GM11168 (cell line): ENCODE results near the gene CEP128.

Source experiments
- in situ Hi-C: fragments of 300-500 bp; cut with MboI; formaldehyde crosslinking; loops from one replicate; pipeline ENCODE4 v1.12.0; 2022; ENCODE audit warnings: low sequenced_read_pairs; ENCODE audit not compliant: unreplicated experiment

The CEP128 gene

DNA sequence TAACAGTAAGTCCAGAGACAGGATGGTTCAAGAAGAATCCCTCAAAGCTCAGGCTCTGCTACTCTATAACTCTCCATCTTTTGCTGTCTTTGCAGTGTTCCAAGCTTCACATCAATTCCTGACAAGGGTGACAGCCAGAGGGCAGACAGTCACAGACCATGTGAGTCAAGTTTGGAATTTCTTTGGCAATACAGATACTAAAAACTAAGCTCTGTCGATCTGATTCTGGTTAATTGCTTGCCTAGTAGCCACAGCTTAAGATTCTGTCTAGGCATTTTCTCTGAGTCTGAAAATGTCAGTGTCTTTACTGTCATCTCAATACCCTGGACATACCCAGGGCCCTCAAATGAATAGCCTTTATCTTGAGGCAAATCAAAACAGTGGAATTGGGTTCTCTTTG is 153.7 kb downstream of the CEP128 start:
- in situ Hi-C loops, result no loop called here

DNA sequence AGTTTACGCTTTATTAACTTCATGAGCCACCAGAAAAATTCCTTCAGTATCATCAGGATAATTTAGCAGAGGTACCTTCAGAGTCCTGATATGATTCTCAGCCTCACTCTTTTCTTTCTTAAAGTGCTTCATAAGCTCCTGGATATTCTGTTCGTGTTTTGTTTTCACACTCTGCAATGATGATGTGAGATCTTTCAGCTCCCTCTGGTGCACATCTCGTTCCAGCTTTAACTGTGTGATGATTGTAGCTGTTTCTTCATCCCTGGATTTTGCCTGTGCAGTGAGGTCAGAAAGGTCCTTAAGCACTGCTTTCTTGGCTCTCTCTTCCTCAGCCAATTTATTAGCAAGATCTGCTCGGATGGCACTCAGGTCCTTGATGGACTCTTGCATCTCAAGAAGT is 156.7 kb downstream of the CEP128 start:
- in situ Hi-C loops, result no loop called here

DNA sequence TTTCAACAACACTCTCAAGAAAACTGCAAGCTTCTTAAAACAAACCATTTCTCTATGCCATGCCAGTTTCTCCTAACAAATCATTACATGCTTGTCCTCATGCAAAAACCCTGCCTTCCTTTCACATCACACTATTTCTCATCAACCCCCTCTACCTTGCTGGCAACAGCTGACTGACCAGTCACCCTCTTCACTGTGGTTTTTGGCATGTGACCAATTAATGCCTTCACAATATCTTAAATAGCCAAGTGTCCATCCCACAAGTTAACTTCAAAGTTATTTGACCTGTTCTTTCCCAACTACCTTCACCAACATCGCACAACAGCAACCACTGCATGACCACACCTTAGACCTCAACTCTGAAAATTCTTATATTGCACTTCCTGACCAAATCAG is 159.6 kb downstream of the CEP128 start:
- in situ Hi-C loops, result no loop called here

DNA sequence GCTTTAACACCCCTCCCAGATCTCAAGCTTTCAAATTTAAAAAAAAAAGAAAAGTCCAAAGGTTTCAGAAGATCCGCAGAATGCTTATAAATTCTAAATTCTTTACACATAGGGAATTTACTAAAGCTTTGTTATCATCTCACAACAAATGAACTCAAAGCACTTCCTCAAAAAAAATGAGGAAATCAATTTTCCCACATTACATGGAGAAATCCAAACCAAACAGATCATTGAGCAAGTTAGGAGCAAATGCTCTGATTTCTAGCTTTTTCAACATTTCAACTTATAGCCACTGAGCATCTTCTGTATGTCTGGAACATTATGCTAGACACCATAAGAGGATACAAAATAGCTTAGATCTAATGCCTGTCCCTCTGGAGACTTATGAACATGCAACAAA is 161.0 kb downstream of the CEP128 start:
- in situ Hi-C loops, result no loop called here

DNA sequence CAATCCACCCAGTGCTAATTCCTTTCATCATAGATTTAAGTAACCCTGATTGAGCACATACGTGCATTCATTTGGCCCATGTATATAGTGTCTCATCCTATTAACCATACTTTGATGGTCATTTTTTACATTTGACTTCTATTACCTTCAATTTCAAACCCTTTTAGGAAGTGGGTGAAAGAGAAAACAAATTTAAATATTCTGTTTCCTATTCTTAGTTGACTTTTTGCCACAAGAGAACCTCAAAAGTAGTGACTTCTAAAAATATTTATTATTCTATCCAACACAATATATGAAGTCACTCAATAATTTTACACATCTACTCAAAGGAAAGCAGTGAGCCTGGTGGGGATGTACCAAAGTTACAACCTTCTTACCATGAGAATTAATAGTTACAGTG is 164.9 kb downstream of the CEP128 start:
- in situ Hi-C loops, result no loop called here

DNA sequence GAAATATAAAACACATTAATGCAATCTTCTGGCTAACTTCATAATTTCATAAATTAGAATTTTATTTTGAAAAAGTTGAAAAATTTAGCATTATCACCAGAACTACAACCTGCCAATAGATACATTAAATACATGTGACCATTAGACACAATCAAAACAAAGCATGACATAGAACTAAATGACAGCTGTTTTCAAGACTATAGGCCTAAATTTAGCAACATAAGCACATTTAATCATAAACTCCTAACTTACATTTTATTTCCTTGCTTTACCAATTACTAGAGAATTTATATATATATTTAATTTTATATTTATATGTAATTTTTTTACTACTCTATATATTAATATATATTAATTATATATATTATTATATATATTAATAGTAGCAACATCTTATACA is 165.4 kb downstream of the CEP128 start:
- in situ Hi-C loops, result no loop called here

DNA sequence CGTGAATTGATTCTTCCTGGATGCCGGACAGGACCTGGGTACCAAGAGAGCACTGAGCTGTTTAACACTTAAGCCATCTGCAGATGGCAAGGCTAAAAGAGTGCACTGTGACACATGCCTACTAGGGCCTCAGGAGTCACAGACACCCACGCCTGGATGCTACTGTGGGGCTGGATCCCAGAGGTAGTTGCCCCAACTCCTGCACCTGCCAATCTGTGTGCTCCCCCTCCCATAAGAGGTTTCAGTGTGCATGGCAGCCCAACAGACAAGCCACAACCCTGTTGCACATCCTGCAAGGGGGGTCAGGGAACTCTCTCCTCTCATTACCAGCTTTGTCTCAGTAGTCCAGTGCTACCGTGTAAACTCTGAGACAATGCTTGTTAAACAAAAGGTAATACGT is 169.0 kb downstream of the CEP128 start:
- in situ Hi-C loops, result no loop called here

DNA sequence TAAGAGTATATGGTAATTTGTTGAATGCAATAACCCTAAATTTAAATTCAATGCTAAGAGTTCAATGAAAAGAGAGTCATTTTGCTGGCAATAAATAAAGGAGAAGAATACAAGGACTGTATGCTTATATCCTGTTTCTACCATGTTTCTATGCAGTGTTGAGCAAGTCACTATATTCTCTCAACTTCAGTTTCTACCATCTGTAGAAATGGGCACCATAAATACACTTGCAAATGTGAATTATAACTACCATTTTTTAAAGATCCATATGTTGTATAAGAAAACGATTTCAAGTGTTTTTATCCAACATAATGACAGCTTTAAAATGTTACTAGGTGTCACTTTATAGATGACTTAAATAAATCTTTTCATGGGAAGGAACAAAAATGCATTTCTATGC is 170.3 kb downstream of the CEP128 start:
- in situ Hi-C loops, result no loop called here

DNA sequence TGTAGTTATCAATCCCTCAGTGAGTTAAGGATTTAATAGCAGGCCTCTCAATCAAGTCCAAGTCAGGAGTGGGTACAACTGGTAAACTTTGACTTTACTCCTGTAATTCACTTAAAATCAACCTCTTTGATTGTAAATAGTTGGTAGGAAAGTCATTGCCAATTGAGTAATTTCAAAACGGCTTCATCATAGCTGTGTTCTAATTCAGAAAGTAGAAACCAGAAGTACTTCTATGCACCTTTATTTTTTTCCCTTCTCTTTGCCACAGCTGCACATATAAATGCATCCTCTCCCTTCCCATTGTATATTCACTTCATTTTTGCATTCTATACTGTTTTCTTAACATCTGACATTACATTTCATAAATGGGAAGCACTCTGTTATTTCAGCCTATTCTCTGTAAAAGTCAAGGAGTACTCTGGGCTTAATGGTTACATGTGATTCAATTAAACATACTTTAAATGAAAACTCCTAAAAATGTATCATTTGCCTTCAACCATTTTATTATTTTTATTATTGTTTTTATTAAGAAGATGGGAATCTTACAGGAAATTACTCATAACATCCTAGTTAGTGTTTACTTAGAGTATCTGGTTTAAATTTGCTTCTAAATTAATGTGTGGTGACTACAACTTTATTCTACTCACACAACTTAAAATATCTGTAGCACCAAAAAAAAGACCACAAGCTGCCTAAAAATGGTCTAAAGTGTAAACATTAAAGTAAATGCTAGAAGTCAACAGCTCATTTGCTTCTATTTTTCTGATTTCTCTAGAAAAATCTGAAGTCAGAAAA is 171.2 kb downstream of the CEP128 start:
- in situ Hi-C loops, result no loop called here

DNA sequence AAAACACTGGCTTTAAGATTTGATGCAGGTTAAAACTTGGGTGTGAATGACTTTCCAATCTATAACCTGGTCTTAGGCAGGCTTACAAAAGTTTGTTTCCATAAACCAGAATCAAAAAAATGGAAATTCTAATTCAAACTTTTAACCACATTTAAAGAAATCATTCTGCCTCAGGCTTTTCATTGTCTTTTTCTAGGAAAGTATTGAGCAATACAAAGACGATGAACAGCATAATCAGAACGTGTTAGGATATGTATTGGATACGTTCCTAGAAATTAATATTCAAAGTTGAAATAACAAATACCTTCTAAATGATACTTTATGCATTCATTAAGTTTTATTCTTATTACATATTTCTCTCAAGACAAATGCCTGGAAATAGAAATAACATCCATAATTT is 172.9 kb downstream of the CEP128 start:
- in situ Hi-C loops, result no loop called here

DNA sequence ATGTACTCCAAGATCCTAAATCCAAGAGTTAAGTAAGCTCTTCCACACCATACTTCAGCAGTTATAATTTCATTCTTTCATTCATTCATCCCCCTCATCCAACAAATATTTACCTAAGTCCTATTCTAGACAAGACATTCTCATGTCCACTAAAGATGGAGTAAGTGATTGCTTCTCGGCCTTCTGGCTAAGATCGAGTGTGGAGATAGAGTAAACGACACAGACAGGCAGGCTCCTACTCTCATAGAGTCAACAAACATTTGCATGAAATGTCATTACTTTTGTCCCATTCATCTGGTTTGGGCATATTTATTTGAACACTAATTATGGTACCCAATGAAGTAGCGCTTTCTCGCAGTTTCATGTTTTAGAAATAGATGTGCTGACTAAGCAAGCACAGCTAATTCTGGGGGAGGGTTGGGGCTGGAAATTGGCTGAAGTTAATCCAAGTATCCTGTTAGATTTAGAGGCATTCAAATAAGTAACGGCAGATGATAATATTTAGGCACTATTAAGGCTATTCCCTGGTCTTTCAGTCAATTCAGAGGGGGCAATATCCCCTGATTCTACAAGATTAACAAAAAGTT is 176.5 kb downstream of the CEP128 start:
- in situ Hi-C loops, result no loop called here

DNA sequence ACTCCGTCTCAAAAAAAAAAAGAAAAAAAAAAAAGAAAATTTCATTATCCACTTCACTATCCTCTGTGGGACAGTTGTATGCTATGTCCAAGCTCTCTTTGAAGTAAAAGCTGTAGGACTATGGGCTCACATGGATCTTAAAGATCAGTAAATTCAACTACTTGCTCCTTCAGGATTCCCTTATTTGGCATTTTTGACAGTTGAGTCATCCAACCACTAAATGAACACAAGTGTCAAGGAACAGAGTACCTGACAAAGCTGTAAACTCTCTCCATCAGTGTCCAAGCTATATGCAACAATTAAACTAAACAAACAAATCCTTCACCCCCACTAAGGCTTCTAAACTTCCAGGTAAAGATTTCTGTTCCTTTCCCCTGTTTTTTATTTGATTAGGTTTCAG is 177.0 kb downstream of the CEP128 start:
- in situ Hi-C loops, result no loop called here

DNA sequence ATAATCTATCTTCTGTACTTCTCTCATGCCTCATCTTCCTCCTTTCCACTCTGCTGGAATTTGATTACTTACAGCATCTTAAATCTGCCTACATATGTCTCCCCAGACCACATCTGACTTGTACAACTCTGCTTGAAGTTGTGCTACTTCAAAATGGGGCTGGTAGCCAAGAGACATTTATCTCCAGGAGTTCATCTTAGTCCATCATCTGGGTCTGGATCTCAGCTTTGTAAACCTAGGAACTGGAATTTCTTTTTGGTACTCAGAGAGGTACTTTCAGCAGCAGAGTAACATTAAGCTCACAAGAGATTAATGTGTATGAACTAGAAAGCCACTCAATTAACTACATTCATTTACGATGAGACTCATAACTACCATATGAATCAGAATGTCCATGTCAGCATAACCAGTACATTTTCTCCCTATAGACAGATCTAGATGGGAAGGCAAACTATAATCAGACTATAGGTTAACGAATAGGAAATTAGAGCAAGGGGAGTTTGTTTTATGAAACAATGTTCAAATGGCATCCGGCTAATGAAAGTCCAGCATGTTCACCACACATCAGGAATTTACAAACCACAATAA is 178.8 kb downstream of the CEP128 start:
- in situ Hi-C loops, result no loop called here

DNA sequence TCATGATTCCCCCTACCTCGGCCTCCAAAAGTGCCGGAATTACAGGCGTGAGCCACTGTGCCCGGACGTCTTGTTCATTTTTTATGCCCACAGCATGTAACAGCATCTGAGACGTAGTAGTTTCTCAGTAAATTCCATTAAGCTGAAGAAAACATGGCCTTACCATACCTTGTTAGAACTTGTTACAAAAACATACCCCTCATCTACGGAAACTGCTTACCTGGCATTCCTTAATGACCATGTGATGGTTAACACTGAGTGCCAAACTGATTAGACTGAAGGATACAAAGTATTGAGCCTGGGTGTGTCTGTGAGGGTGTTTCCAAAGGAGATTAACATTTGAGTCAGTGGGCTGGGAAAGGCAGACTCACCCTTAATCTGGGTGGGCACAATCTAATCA is 186.8 kb downstream of the CEP128 start:
- in situ Hi-C loops, result no loop called here

DNA sequence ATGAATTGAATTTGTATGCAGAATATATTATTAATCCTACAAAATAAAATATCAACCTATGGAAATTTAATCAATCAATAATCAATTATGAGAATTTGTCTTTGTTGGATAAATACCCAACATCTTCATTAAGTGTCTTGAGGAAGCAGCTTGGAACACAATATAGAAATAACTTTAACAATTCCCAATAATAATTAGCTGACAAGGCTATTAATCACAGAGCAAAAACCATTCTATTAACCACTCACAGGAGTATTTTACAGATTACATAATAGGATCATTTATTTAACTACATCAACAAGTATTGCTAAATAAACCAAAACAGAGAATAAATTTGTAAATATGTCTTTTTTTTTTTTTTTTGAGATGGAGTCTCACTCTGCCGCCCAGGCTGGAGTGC is 190.3 kb downstream of the CEP128 start:
- in situ Hi-C loops, result no loop called here

DNA sequence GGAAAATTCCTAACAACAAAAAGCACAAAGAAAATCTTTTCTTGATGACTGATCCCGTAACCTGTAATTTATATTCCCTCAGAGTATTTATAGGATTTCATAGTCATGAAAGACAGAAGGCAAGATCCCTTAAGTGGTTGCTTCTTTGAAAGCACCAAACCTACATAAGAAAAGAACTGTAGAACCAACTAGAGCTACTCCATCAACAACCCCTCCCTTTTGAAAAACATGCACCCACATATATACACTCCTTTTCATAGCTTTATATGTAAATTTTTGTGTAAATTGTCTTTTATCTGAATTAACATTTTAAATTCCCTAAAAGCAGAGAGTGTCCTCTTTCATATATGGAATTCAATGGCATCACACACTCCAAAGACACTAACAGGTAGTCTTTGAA is 215.3 kb downstream of the CEP128 start:
- in situ Hi-C loops, result no loop called here

DNA sequence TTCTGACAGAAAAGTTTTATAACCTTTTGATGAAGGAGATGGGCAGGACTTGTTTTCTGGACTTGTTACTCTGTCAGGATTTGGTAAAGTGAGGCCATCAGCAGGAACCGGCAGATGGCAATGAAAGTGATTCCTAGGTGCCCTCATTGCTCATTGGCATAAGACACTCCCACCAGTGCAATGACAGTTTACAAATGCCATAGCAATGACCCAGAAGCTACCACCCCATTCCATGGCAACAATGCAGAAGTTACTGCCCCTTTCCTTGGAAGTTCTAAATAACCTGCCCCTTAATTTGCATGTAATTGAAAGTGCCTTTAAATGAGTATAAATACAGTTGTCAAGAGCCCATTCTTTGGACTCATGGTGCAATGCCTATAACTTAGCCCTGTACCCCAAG is 222.6 kb downstream of the CEP128 start:
- in situ Hi-C loops, result no loop called here

DNA sequence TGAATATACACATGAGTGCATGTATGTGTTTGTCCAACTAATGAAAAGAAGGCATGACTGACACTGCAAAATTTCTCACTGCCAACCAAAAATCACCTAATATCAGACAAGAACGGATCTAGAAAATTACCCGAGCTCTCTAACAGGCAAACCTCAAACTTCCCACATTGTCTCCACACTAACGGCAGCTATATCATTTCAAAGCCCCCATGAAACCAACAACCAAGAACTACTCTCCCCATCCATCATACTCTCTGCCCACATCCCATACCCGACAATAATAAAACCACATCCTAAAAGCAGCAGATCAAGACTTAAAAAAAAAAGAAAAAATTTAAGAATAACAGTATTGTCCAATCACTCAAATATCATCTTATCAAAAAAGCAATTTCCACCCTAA is 227.1 kb downstream of the CEP128 start:
- in situ Hi-C loops, result no loop called here

DNA sequence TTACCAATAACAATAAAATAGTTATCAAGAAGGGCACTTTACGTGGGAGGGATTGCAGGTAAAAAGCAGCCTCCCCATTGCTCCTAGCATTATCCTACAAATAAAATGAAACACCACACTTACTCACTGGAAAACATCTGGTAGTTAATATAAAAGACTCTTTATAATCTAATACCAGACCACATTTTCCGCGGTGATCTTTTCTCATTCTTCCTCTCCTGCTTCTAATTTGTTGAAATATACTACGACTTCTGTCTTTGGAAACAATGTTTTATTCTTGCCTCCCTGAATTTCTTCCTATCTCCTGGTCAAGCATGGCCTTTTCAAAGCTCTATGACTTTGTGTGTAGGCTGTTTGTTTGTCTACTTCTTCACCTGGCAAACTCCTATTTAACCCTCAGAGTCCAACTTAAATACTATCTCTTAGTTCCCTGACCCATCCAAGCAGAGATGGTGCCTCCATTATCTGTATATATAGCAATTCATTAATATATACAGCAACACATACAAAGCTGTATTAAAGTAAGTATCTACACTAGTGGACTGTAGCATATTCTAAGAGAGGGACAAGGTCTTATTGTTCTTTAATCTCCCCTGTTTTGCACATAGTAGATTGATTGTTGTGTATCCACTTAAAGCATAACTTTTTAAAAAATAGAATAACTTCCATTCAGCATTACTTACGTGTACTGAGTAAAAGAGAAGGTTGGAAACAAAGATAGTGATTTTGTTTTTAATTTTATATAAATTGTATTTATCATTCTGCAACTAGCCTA is 228.3 kb downstream of the CEP128 start:
- in situ Hi-C loops, result no loop called here

DNA sequence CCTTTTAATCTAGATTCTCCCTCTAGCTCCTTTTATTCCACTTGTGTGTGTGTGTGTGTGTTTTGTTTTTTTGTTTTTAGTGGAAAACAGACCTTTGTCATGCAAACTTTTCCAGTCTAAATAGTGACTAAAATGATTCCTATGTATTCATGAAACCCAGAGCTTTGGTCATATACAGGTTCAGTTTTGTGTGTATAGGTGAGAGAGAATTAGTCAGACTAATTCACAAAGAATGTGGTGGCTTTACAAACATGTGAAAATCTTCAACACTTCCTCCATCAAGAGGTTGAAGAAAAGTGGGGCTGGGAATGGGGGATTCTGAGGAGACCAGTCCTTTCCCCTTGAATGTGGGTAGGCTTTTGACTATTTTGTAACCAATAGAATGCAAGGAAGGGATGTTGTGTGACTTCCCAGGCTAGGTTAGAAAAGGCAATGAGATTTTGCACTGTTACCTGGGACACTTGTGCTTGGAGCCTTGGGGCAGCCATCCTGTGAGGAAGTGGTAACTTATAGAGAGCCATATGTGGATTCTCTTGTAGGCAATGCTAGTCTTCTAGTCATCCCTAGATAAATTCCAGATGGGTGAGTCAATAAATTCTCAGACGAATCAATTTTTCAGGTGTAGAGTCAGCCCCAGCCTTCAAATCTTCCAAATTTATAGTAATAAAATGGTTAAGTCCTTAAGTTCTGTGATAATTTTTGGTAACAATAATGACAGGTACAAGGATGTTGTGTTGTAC is 236.1 kb downstream of the CEP128 start:
- in situ Hi-C loops, result no loop called here
